Forelimb muscle (tissue), 1 donor: ENCODE data around the gene IKZF4. TPM values are rescaled to one million over a fixed set of nuclear protein-coding genes. Genes with fewer than 3 reads are reported as not detected.
"Not testable (repeated sequence)": the region's sequence is repeated elsewhere in the genome, so short reads cannot be mapped to it uniquely, and the experiment has no call there.

Experiments
- DNase-seq: peaks from one replicate; pipeline ENCODE4 v3.0.0-alpha.2; 2013; ENCODE audit warnings: low read depth
- polyA plus RNA-seq: library from polyadenylated mRNA; unstranded; fragments of 120-200 nt; gene quantifications from one replicate; pipeline ENCODE4 v1.2.1, GENCODE V29; 2013; ENCODE audit not compliant: insufficient read length

IKZF4 gene
- polyA plus RNA-seq, 1 donor = 9.4 TPM

- not testable (repeated sequence) for DNase-seq
Measured at GRCh38 chr12:55999522-55999921, 21.3 kb upstream of the IKZF4 start.

GRCh38 chr12:55999999-56000540 is 20.8 kb upstream of the IKZF4 start:
- not testable (repeated sequence) for DNase-seq

GRCh38 chr12:56001487-56002100 is 19.2 kb upstream of the IKZF4 start:
- DNase-seq = no peak

- DNase-seq = not testable (repeated sequence)
Measured at GRCh38 chr12:56003376-56003775, 17.5 kb upstream of the IKZF4 start.

- no peak for DNase-seq
Measured at GRCh38 chr12:56004211-56004610, 16.6 kb upstream of the IKZF4 start.

GRCh38 chr12:56007564-56008559 is 13.0 kb upstream of the IKZF4 start:
- no peak for DNase-seq

GRCh38 chr12:56010111-56010570 is 10.7 kb upstream of the IKZF4 start:
- DNase-seq = no peak

GRCh38 chr12:56011509-56012090 is 9.2 kb upstream of the IKZF4 start:
- DNase-seq = no peak

GRCh38 chr12:56013482-56013881 is 7.4 kb upstream of the IKZF4 start:
- no peak for DNase-seq

GRCh38 chr12:56014205-56014604 is 6.6 kb upstream of the IKZF4 start:
- no peak for DNase-seq

GRCh38 chr12:56017181-56017580 is 3.7 kb upstream of the IKZF4 start:
- DNase-seq = no peak

GRCh38 chr12:56018356-56018755 is 2.5 kb upstream of the IKZF4 start:
- DNase-seq = no peak

- no peak for DNase-seq
Measured at GRCh38 chr12:56021889-56022497, 1.1 kb downstream of the IKZF4 start.

- DNase-seq = no peak
Measured at GRCh38 chr12:56028511-56029165, 7.8 kb downstream of the IKZF4 start.

GRCh38 chr12:56029166-56029519 is 8.3 kb downstream of the IKZF4 start:
- no peak for DNase-seq

- DNase-seq = no peak
Measured at GRCh38 chr12:56029666-56030293, 8.9 kb downstream of the IKZF4 start.

- DNase-seq = no peak
Measured at GRCh38 chr12:56031987-56032386, 11.1 kb downstream of the IKZF4 start.

GRCh38 chr12:56034586-56035332 is 13.9 kb downstream of the IKZF4 start:
- no peak for DNase-seq

- DNase-seq = no peak
Measured at GRCh38 chr12:56037161-56037560, 16.3 kb downstream of the IKZF4 start.

GRCh38 chr12:56038022-56038655 is 17.3 kb downstream of the IKZF4 start:
- DNase-seq = no peak
